CD4-positive, alpha-beta T cell treated with Interferon alpha-2 for 1 hour (primary cell): ENCODE data around the gene HMGCS1.
"Not testable (repeated sequence)": the region's sequence is repeated elsewhere in the genome, so short reads cannot be mapped to it uniquely, and the experiment has no call there.

Source experiments
- DNase-seq, 2 donors: peaks; one replicate each; pipeline ENCODE4 v3.0.0-alpha.2; 2020 to 2022

HMGCS1 gene

DNA sequence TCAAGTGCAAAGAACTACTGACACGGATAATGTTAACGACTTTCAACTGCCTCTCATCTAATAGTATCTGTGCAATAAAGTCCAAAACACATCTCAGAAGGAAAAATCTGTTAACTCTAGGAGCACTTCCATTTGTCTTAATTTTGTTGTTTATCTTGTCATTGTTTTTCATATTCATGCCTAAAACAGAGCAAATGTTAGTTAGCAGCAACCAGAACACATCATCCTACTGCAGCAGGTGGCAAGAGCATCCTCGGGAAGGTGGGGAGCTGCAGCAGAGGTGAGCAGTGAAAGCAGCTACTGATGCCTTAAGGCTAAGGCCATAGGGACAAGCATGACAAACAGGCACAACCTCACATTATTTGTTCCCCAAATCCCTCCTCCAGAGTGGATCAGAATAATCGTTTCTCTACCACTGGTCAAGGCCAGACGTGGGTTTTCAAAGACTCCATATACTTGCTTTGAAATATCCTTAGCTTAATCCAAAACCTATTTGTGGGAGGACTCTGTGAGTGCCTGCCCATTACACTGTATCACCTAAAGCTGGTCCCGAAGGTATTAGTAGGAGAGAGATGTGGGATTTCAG lies 1.0 kb downstream of the HMGCS1 start:
- DNase-seq: no peak

DNA sequence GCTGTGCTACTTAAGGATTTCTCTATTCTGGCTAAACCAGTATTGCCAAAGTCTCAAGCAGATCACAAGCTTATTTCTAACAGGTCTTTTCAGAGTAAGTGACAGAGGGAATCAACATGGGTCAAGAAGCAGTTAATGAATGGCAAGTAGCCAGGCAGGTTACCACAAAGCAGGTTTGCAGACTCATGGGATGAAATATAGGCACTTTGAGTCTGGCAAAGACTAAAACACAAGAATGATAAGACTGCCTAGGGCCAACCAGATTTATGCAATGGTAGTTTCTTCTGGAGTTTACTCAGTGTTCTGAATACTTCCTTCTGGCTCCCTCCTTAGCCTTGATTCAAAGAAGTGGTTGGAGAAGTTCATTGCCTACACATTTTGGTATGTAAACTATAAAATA lies 3.6 kb downstream of the HMGCS1 start:
- DNase-seq: no peak

DNA sequence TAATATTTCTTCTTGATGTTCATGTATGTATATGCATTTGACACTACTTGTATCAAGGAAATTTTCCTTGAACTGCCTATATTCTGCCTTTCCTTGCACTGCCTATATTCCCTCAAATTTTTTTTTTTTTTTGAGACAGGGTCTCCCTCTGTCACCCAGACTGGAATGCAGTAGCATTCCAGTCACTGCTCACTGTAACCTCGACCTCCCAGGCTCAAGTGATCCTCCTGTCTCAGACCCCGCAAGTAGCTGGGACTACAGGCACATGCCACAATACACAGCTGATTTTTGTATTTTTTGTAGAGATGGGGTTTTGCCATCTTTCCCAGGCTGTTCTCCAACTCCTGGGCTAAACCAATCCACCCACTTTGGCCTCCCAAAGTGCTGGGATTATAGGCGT lies 4.1 kb downstream of the HMGCS1 start:
- DNase-seq: no peak

DNA sequence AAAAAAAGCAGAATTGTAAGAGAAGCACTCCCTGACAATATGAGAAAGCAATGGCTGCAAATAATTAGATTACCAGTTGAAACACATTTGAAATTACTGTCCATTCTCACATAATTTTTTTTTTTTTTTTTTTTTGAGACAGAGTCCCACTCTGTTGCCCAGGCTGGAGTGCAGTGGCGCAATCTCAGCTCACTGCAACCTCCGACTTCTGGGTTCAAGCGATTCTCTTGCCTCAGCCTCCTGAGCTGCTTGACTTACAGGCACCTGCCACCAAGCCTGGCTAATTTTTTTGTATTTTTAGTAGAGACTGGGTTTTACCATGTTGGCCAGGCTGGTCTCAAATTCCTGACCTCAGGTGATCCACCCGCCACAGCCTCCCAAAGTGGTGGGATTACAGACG lies 6.3 kb downstream of the HMGCS1 start:
- DNase-seq: not testable (repeated sequence)

DNA sequence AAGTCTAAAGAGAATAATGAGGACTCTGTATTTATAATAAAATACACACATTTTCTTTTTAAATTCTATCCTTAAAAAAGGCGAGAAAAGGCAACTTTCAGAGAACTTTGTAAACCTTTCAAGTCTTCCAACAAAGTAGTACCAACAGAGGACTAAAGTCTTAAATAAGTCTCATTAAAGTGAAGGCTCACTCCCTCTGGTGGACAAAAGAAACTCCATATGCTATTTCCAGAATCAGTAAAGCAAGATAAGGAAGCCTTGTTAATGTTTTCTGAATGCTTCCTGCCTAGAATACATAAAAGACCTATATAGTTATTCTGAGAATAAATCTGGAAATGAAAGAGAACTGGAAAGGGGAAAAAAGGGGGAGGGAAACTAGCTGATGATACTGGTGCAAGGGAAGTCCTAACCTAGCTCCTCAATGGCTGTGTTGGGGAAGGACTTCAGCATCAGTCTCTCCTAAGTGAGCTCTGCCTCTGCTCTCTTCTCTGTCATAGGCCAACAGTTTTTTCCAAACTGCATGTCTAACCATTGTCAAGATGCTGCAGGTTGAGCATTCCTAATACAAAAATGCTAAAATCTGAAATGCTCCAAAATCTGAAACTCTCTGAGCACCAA lies 7.2 kb downstream of the HMGCS1 start:
- peak in 1 of 2 donors; percentile 70 for DNase-seq

DNA sequence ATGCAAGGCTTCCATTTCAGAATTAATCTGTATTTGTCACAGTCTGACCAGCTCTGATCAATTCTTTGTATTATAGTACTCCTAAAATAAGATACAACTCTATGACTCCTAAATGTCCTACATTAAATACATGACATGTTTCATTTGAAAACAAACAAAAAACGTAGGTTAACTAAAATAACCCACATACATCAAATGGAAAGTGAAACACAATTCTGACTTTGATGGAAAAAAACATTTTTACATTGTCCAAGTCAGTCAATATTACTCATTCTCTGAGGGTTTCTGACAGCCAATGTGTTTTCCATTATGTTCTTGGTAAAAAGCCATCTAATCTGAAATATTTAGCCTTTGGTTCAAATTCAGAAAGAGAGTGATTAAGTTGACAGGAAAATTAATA lies 8.7 kb downstream of the HMGCS1 start:
- peak in 1 of 2 donors; percentile 40 for DNase-seq

DNA sequence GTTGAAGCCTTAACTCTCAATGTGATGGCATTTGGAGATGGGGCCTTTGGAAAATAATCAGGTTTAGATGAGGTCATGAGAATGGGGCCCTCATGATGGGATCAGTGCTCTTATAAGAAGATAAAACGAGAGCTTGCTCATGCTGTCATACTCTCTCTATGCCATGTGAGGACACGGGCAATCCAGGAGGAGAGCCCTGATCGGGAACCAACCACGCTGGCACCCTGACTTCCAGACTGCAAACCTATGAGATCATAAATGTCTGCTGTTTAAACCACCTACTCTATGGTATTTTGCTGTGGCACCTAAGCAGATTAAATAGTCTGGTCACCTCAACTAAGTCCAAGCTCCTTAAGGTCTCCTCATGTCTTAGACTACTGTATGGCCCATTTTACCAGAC lies 10.0 kb downstream of the HMGCS1 start:
- no peak for DNase-seq

DNA sequence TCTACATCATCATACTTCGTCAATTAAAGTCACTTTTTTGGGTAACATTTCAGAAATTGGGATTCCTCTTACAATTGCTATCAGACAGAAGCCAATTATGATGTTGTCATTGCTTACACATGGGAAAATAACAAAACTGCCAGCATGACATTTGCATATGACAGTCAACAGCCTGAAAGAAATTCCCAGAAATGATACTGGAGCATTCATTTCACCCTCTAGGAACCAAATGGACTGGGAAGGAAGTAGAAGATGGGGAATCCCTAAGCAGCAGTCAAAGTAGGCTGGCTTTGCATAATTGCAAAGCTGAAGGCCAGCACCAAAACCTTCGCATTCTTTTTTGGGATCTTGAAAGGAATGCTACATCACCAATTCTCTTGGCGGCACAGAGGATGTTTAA lies 10.7 kb downstream of the HMGCS1 start:
- no peak for DNase-seq

DNA sequence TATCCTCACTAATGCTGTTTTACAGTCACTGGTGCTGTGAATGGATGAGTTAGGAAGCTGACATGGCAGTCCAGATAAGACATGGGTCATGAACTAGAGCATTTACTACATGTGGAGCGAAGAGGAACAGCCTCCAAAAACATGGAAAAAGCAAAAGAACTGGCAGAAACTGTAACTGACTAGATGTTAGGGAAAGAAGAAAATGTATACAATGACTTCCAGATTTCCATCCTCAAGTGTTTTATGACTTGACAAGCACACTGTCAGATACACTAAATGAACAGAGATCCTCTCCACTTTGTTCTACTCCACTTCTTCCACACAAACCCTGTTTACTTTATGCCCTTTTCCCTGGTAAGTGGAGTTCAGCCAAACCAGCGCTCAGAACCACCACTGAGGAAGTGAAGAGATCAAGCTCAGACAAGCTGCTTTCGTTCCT lies 11.5 kb downstream of the HMGCS1 start:
- DNase-seq: no peak

DNA sequence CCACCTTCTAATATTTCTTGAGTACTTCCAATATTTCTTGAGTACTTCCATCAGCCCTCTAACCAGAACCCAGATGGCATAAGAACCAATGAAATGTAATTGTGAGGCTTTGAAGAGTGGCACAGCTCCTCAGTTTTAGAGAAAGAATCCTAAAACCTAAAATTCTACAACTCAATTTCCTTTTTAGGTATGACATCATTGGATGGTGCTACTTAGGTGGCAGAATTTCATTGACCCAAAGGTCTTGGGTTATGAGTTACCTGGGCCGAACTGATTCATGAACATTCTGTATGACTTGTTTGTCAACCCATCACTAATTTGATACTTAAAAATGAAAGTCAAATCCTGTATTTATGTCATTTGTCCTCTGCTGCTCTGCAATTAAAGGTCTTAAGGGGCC lies 13.1 kb downstream of the HMGCS1 start:
- DNase-seq: no peak

DNA sequence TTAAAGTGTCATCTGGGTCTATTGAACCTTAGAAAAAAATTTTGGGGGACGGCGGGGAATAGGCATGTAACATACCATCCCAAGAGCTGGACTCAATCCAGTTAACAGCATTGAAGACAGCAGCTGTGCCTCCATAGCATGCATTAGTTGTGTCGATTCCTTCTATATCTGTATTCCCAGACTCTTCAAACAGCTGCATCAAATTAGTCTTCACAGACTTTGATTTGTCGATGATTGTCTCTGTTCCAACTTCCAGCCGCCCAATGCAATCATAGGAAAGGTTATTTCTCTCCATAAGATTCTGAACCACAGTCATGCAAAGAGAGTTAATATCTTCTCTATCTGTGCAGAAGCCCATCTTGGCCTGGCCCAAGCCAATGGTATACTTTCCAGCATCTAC lies 14.8 kb downstream of the HMGCS1 start:
- no peak for DNase-seq

DNA sequence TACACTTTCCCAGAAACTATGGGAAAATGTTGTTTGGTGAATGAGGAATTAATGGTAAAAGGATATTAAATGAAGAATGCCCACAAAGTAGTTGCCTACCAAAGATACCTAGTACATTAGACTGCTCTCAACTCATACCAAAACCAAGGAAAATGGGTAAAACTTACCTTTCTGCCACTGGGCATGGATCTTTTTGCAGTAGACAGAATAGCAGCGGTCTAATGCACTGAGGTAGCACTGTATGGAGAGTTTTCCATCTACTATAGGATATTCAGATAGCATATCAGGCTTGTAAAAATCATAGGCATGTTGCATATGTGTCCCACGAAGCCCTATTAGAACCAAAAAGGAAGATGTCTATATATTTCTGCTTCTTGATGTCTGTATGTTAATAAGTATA lies 16.4 kb downstream of the HMGCS1 start:
- no peak for DNase-seq

DNA sequence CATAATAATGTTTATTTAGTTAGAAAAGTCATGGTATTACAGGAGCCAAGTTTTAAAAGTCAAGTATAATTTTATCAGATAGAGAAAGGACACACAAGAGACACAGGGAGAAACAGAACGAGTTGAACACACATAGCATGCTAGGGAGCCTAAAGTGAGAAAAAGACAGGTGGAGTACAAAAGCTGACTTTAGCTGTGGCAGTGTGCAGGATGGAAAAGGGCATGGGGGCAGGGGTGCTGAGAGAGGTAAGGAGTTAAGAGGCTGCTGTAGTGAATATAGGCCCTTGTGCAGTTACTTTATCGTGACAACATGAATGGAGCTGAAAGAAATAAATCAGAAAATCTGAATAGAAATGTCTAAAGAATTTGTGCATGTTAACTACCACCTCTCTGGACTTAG lies 18.0 kb downstream of the HMGCS1 start:
- DNase-seq: no peak

DNA sequence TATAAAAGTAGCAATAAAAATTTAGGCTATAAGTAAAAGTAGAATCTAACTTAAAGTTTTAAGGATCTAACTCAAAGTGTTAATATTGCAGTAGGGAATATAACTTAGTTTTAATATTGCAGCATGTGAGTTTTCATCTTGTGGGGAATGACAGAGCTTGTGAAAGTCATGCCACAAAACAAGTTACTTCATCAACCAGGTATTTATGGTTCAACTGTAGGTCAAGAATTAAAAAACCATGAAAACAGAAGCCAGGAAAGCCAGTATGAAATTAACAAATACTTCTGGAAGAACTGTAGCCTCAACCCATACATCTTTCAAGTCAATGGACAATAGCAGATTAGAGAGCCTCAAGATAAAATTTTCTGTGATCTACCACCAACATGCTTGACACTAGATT lies 19.0 kb downstream of the HMGCS1 start:
- no peak for DNase-seq

DNA sequence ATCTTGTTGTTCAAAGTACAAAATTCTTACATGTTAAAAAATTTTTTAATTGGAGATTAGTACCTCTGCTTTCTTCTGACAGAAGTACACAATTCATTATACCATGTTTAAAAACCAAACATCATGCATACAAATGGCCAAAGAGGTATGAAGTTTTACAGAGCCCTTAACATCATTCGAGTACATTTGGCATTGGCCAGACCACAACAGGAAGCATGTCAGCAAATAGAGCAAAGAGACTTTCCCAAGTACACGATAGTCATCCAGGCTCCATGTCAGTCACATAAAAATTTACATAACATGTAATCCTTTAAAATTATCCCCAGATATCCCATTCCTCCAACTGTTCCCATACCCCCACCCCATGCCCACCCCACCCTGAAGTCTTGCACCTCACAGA lies 22.5 kb downstream of the HMGCS1 start:
- DNase-seq: no peak

DNA sequence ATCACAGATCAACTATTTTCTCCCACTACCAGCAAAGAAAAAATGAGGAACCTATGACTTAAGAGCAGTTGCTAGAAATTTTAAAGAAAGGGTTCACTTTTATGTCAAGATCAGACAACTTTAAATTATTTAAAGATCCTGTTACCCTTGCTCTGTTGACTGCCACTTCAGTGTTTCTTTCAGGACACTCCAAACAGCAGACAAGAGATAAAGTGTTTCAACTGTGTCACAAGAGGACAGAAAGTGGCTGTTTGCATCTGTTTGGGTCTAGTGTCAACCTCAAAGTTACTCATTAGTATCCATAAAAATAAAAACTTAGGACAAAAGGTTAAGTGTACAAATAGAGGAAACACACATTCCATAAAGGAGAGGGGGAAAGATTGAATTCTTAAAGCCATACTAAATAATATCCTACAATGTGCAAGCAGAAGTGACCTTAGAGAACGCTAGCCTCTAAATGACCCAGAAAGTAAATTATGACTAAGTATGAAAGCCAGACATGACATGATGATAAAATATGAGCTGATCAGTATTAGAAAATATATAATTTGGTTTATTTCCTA lies 24.9 kb downstream of the HMGCS1 start:
- no peak for DNase-seq

DNA sequence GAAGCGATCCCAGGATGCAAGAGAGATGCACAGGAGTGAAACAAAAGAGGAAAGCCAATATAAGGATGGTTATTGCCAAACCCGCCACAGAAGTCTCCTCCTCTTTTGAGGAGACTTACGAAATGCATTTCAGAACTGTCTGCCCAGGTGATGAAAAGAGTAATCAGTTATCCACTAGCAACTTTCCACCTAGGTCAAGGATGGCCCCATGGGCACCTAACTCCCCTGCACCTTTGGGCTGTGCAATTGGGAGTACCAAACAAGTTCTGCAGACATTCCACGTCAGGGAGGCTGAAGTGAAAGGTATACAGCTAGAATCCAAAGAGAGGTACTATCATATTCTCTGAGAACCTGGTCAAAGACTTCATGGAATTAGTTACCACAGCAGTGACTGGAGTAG lies 25.7 kb downstream of the HMGCS1 start:
- no peak for DNase-seq

DNA sequence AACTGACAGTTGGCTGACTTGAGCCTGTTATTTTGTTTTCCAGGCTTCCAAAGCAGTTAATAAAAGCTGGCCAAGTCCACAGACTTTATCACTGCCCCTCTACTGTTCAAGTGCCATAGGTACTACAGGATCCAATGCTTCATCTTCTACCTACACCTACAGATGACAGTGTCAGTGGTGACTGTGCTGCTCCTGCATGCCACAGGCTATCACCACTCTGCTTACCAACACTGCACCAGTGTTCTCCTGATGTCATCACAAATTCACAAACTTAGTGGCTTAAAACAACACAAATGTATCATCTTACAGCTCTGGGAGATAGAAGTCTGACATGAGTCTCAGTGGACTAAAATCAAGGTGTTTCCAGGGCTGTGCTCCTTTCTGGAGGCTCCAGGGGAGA lies 26.6 kb downstream of the HMGCS1 start:
- DNase-seq: no peak

DNA sequence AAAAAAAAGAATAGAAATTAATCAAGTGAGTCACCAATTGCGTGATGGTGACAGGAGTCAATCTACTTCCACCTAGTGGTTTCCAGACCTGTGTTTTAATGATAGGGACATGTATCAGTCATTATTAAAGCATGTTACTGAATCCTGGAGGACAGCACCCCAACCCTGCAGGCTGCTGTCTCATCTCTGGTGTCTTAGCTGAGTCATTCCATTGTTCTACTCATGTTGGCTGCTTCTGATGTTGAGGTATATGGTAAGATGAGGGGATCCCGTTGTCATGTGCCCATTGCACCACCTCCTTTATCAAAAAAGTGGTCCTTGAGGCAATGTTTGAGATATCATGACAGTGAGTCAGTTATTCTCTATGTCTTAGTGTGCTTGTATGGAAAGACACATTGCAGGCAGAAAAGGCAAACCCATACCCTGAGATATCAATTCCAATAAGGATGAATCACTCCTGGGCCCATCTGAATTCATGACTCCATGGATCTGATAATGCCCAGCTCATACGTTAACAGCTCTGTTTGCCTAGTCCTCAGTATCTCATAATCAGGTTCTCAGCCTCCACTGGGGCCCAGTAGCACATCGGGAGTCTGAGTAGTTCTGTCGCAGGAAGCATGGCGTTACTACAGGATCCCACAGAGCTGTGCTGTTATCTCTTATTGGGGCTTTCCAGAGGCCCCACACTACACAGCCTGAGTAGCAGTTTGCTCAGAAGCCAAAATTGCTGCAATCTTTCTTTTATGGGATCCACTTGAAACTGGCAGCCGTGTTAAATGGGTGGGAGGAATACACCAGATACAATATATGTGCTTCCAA lies 31.2 kb downstream of the HMGCS1 start:
- no peak for DNase-seq

DNA sequence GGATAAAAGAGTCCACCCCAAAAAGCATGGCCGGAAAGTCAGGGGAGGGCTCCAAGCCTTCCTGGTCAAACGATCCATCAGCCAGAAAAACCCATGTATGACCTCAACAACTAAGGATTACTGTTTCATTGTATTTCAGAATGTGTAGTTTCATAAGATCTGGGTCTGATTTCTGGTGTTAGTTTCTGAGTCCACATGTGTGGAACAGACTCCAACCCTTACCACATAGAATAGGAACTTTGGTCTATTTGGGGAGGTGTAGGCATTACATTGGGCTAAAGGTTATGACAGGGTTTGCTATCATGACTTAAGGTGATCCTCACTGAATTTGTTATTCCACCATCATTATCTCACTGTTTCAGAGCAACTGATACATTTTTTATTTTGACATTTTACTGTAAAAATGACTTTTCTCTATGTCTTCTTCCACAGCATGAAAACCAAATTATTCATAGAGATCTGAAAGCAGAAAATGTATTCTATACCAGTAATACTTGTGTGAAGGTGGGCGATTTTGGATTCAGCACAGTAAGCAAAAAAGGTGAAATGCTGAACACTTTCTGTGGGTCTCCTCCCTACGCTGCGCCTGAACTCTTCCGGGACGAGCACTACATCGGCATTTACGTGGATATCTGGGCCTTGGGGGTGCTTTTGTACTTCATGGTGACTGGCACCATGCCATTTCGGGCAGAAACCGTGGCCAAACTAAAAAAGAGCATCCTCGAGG lies 33.5 kb downstream of the HMGCS1 start:
- DNase-seq: no peak

DNA sequence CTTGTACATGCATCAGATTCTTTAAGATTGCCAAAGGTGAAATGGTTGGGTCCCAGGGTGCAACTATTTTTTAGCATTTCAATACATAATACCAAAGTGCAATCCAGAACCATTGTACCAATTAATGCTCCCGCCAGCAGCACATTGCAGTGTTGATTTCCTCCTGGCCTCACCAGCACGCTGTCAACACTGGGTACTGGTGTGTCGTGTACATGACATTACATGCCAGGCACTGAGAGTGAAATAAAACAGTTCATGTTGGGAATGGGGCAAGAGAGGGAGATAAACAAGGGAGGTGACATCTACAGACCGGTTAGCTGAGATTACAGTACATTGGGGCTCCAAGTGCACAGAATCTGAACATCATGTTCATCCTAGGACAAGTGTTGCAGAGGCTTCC lies 37.8 kb downstream of the HMGCS1 start:
- DNase-seq: no peak

DNA sequence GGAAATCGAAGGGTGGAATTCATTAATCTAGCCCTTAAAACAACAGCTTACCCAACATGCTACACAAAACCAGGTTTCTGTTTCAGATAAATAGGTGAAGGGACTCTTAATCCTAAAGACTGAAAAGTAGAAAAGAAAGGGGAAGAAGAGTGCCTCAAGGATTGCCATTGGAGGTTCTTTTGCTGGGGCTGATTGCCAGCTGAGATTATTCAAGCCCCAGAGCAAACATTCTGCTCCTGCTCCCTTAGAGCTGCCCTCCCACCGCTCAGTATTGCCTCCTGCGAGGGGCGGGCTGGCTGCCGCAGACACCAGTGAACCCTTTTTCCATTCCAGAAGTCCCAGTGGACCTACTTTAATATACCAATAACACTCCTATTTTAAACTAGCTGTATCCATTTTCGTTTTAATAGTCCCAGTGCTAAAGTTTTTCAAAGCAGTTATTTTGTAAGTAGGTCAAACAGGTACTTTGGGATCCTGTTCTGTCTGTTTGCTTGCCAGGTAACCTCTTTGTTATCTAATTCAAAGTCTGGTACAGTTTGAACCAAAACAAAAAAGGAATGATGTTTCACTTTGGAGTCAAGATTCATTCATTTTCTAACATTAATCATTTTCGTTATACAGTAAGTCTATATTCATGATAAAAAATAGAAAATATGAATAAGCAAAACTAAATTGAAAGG lies 38.6 kb downstream of the HMGCS1 start:
- no peak for DNase-seq

DNA sequence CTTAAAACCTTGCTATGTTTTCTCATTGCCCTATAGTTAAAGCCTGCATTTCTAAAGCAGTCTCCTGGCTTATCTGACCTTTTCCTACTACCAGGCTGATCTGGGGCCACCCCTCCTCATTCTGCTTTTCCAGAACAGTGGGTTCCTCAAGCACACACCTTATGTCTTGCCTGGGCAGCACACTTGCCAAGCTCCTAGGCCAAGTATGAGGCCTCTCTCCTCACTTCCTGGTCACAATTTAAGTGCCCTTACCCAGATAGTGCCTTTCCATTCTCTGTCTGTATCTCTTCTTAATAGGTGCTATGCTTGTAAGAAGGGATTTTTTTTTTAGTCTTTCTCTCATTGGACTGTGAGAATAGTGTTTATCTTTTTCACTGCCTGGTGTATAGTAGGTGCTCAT lies 39.7 kb downstream of the HMGCS1 start:
- DNase-seq: no peak
